HG03103 (cell line): ENCODE measurements around the gene PDE6G.

Source experiments
- ATAC-seq: cut with Tn5 transposase; IDR thresholded peaks from one replicate; pipeline ENCODE4 v1.9.1; 2021; ENCODE audit warnings: low read depth; ENCODE audit not compliant: unreplicated experiment

PDE6G gene

GRCh38 chr17:81665205-81666091 lies 9.1 kb upstream of the PDE6G start:
- ATAC-seq = peak; percentile 17

- no peak for ATAC-seq
Measured at GRCh38 chr17:81664051-81664470, 7.7 kb upstream of the PDE6G start.

- no peak for ATAC-seq
Measured at GRCh38 chr17:81662002-81662401, 5.7 kb upstream of the PDE6G start.

- ATAC-seq = no peak
Measured at GRCh38 chr17:81660441-81660840, 4.1 kb upstream of the PDE6G start.

- no peak for ATAC-seq
Measured at GRCh38 chr17:81659038-81659437, 2.7 kb upstream of the PDE6G start.

GRCh38 chr17:81656835-81657234 lies 493 bp upstream of the PDE6G start:
- no peak for ATAC-seq

GRCh38 chr17:81655378-81656117 lies 794 bp downstream of the PDE6G start:
- no peak for ATAC-seq

- ATAC-seq = no peak
Measured at GRCh38 chr17:81652906-81653771, 3.2 kb downstream of the PDE6G start.

- ATAC-seq = no peak
Measured at GRCh38 chr17:81651692-81652091, 4.7 kb downstream of the PDE6G start.

- no peak for ATAC-seq
Measured at GRCh38 chr17:81650951-81651350, 5.4 kb downstream of the PDE6G start.

- no peak for ATAC-seq
Measured at GRCh38 chr17:81648707-81649085, 7.6 kb downstream of the PDE6G start.

GRCh38 chr17:81648013-81648706 lies 8.2 kb downstream of the PDE6G start:
- no peak for ATAC-seq

- ATAC-seq = no peak
Measured at GRCh38 chr17:81647640-81648012, 8.7 kb downstream of the PDE6G start.

- no peak for ATAC-seq
Measured at GRCh38 chr17:81646869-81647600, 9.3 kb downstream of the PDE6G start.

- no peak for ATAC-seq
Measured at GRCh38 chr17:81644976-81645952, 11.1 kb downstream of the PDE6G start.

- no peak for ATAC-seq
Measured at GRCh38 chr17:81644496-81644895, 11.8 kb downstream of the PDE6G start.

- no peak for ATAC-seq
Measured at GRCh38 chr17:81641825-81642489, 14.4 kb downstream of the PDE6G start.

- ATAC-seq = no peak
Measured at GRCh38 chr17:81640011-81640410, 16.3 kb downstream of the PDE6G start.
